Endothelial cell of umbilical vein (primary cell): ENCODE measurements around the gene RNF145.

ENCODE experiments used
- EZH2 ChIP-seq: IDR thresholded peaks from 2 replicates; pipeline ENCODE4 v1.6.1; 2012; ENCODE audit warnings: borderline replicate concordance, low read depth, mild to moderate bottlenecking, moderate library complexity, low read length, inconsistent platforms; ENCODE audit not compliant: severe bottlenecking
- FOS ChIP-seq: IDR thresholded peaks from 2 replicates; pipeline ENCODE4 v1.6.1; 2011; ENCODE audit warnings: mild to moderate bottlenecking, low read length, moderate library complexity, borderline replicate concordance; ENCODE audit not compliant: insufficient read depth
- JUN ChIP-seq: IDR thresholded peaks from 2 replicates; pipeline ENCODE4 v1.6.1; 2011; ENCODE audit warnings: borderline replicate concordance, low read depth; ENCODE audit not compliant: insufficient read length, insufficient read depth
- POLR2A ChIP-seq: IDR thresholded peaks from 2 replicates; pipeline ENCODE4 v1.6.1; 2012; ENCODE audit warnings: low read depth, mild to moderate bottlenecking, control low read depth, low read length
- POLR2AphosphoS5 ChIP-seq: IDR thresholded peaks from 2 replicates; pipeline ENCODE4 v1.6.1; 2012; ENCODE audit warnings: low read depth, mild to moderate bottlenecking, control low read depth, low read length, moderate library complexity; ENCODE audit not compliant: insufficient read depth
- TF ChIP-seq, protein P1 (sequence below), 2 donors: IDR thresholded peaks; 1 replicate in 1 of 2; 2 replicates in 1 of 2; pipeline ENCODE4 v1.5.1; 2011; ENCODE audit warnings: low read length in 2 of 2, mild to moderate bottlenecking in 2 of 2, moderate library complexity in 2 of 2, control low read depth in 1 of 2, inconsistent platforms in 1 of 2, low read depth in 1 of 2; ENCODE audit not compliant: insufficient read depth in 1 of 2; ENCODE audit errors: extremely low read depth in 1 of 2
- TF ChIP-seq, protein P2 (sequence below): IDR thresholded peaks from 2 replicates; pipeline ENCODE4 v1.6.1; 2011; ENCODE audit not compliant: insufficient read depth, insufficient read length

DNA sequence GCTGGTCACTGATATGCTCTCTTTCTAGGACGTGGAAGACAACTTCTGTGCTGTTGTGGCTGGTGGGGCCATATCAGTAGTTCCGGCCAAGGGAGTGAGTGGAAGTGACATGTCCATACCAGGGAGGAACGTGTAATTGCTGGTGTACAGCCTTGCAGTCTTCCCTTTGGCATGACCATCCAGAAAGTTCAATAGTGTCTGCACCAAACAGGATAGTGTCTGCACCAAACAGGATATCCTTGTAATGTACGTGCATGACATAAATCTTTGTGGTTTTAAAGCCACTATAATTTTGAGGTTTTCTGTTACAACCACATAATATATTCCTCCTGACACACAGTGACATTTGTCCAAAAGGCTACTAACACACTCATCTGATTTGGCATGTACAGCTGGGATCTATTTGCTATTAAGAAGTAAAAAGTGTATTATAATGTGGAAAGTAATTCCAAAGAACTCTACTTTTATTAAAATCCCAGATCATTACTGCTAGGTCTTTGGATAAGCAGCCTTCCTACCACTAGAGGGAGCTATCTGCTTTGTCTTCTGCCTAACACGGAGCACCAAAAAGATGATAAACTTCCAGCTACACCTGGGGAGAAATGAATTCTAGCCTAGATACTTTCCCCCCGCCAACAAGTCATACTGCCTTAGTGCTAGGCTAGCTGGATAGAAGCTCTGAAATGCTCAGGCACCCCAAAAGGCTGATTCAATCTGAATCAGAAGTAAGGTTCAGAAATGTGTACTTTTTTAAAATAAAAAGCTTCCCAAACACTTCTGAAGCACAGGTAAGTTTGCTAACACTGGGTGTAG lies 52.7 kb downstream of the RNF145 start:
- TF ChIP-seq, protein P1, sequence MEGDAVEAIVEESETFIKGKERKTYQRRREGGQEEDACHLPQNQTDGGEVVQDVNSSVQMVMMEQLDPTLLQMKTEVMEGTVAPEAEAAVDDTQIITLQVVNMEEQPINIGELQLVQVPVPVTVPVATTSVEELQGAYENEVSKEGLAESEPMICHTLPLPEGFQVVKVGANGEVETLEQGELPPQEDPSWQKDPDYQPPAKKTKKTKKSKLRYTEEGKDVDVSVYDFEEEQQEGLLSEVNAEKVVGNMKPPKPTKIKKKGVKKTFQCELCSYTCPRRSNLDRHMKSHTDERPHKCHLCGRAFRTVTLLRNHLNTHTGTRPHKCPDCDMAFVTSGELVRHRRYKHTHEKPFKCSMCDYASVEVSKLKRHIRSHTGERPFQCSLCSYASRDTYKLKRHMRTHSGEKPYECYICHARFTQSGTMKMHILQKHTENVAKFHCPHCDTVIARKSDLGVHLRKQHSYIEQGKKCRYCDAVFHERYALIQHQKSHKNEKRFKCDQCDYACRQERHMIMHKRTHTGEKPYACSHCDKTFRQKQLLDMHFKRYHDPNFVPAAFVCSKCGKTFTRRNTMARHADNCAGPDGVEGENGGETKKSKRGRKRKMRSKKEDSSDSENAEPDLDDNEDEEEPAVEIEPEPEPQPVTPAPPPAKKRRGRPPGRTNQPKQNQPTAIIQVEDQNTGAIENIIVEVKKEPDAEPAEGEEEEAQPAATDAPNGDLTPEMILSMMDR (IDR thresholded peaks at IDR 0.05; ENCODE audit: extremely low read depth in 1 of 2, insufficient read depth in 1 of 2, low read depth in 1 of 2, low read length in 2 of 2), result peak; percentile 64 to 69
- TF ChIP-seq JUN, result no peak
- no peak for TF ChIP-seq EZH2
- TF ChIP-seq POLR2A, result no peak
- TF ChIP-seq, protein P2, sequence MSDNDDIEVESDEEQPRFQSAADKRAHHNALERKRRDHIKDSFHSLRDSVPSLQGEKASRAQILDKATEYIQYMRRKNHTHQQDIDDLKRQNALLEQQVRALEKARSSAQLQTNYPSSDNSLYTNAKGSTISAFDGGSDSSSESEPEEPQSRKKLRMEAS, result no peak
- no peak for TF ChIP-seq POLR2AphosphoS5
- TF ChIP-seq FOS, result no peak
